PC-3 (cell line): ENCODE data around the gene GRB10.
"Not testable (repeated sequence)": the region's sequence is repeated elsewhere in the genome, so short reads cannot be mapped to it uniquely, and the experiment has no call there.

ENCODE experiments used
- EZH2 ChIP-seq: fragments of 300-600 bp; sonication (generic); IDR thresholded peaks from one replicate; pipeline ENCODE4 v1.6.1; 2017; ENCODE audit warnings: antibody characterized with exemption, mild to moderate bottlenecking, low read length; ENCODE audit not compliant: unreplicated experiment
- EZH2phosphoT487 ChIP-seq: fragments of 300-600 bp; sonication (generic); IDR thresholded peaks from 2 replicates; pipeline ENCODE4 v1.6.1; 2018; ENCODE audit warnings: mild to moderate bottlenecking, antibody characterized with exemption, low read length, borderline replicate concordance
- TF ChIP-seq, protein P1 (sequence below): fragments of 300-600 bp; sonication (generic); conservative IDR thresholded peaks from 2 replicates; pipeline ENCODE4 v1.5.1; 2017; ENCODE audit warnings: antibody characterized with exemption, low read depth, mild to moderate bottlenecking, low read length

DNA sequence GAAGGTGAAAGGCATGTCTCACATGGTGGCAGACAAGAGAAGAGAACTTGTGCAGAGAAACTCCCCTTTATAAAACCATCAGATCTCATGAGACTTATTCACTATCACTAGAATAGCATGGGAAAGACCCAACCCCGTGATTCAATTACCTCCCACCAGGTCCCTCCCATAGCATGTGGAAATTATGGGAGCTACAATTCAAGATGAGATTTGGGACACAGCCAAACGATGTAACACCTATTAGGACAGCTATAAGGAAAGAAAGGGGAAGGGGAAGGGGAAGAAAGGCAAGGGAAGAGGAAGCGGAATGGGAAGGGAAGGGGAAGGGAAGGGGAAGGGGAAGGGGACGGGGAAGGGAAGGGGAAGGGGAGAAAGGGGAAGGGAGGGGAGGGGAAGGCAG is 9.6 kb downstream of the GRB10 start:
- TF ChIP-seq, protein P1, sequence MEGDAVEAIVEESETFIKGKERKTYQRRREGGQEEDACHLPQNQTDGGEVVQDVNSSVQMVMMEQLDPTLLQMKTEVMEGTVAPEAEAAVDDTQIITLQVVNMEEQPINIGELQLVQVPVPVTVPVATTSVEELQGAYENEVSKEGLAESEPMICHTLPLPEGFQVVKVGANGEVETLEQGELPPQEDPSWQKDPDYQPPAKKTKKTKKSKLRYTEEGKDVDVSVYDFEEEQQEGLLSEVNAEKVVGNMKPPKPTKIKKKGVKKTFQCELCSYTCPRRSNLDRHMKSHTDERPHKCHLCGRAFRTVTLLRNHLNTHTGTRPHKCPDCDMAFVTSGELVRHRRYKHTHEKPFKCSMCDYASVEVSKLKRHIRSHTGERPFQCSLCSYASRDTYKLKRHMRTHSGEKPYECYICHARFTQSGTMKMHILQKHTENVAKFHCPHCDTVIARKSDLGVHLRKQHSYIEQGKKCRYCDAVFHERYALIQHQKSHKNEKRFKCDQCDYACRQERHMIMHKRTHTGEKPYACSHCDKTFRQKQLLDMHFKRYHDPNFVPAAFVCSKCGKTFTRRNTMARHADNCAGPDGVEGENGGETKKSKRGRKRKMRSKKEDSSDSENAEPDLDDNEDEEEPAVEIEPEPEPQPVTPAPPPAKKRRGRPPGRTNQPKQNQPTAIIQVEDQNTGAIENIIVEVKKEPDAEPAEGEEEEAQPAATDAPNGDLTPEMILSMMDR: not testable (repeated sequence)
- TF ChIP-seq EZH2phosphoT487, EZH2: not testable (repeated sequence)
